ENCODE data around the gene C12orf76.

GRCh38 chr12:110012659-110013058 is 35.7 kb downstream of the C12orf76 start:
- TF ChIP-seq POLR2A (IDR thresholded peaks at IDR 0.05) = no peak
- no peak for TF ChIP-seq CTCF (IDR thresholded peaks at IDR 0.05)
- TF ChIP-seq POLR2AphosphoS5 (IDR thresholded peaks at IDR 0.05) = no peak

Measured in breast epithelium (tissue), 3 donors.